T-helper 2 cell treated with Interferon-gamma antibody and Interleukin-4, amounts not matched to agents 100 ng/mL and 5 ng/mL, for 36 hours (primary cell): ENCODE measurements around the gene ARMC9. TPM values are rescaled to one million over a fixed set of nuclear protein-coding genes. Genes with fewer than 3 reads are reported as not detected.

Experiments
- intact Hi-C: fragments of 100-400 bp; cut with micrococcal nuclease; formaldehyde crosslinking; loops from one replicate; pipeline ENCODE4 v1.15.1; 2023
- total RNA-seq: library from RNA; stranded (reverse); gene quantifications from 2 replicates; pipeline ENCODE4 v1.2.3, GENCODE V29; 2022

Gene ARMC9
- total RNA-seq, 1 donor from 2014 or later = 0.50 TPM

DNA sequence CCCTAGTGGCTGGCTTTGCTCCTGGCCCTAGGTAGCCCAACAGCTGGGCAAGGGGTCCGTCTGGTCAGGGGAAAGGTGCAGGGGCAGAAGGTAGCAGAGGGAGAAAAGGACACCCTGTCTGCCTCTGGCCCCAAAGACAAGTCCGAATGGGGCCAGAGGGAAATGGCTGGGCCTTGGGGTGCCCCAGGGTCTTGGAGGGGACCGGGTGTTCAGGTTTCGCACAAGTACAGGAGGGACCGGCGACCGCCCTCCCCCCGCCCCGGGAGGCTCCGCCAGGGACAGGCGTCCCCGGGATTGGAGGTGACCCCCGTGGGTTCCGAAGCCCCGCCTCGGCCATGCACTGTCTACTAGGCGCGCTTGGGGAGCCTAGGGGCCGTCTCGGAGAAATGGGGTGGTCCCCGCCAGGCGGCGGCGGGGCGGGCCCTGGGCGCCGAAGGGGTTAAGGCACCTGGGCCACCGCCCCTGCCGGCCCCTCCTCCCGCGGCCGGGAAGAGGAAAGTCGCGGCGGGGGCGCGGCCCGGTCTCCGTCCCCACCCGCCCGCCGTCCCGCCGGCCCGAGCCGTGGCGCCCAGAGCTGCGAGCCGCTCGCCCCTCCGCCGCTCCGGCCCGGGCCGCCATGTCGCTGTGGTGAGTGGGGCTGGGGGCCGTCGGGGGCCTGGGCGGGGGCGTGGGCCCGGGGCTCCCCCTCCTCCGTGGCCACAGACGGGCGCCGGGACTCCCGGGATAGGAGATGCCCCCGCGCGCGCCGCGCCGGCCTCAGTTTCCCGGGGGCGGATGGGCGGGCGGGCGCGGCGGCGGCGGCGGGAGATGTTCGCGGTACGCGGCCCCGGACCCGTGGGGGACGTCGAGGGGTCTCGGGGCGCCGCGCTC, 197.0 kb downstream of the ARMC9 start, which contains the start of gene B3GNT7:
B3GNT7 (plus strand) TSS at position 523 of the 870 bp plus-strand sequence; CDS start at position 617, 94 bp downstream.
- intact Hi-C loops = no loop called here

DNA sequence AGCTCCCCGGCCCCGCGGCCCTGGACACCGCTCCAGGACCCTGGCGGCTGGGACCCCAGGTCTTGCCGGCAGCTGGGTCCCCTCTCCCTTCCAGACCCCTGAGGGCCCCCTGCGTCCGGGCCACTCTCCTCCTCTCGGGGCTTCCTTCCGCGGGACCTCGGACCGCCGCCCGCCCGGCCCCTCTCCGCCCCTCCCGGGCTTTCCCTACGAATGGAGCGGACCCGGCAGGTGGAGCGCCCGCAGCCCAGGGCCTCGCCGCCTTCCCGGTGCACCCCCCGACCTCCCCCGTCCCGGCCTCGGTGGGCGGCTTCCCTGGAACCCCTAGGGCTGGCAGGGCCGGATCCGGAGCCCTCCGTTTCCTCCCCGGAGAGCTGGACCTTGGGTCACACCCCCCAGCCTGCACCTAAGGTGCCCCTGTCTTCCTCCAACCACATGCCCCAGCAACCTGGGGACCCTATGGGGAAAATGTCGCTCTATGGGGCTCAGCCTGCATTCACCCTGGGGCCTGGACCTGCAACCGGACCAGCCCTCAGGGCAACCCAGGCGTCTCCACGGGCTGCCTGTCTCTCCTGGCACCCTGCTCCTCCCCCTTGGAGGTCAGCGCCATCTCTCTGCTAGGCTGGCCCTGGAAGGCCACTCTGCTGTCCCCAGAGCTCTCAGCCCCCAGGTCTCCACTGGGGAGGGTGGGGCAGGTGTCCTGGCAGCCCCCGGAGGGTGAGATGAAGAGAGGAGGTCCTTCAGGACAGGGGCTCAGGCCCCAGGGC, 197.8 kb downstream of the ARMC9 start:
- intact Hi-C loops = no loop called here

DNA sequence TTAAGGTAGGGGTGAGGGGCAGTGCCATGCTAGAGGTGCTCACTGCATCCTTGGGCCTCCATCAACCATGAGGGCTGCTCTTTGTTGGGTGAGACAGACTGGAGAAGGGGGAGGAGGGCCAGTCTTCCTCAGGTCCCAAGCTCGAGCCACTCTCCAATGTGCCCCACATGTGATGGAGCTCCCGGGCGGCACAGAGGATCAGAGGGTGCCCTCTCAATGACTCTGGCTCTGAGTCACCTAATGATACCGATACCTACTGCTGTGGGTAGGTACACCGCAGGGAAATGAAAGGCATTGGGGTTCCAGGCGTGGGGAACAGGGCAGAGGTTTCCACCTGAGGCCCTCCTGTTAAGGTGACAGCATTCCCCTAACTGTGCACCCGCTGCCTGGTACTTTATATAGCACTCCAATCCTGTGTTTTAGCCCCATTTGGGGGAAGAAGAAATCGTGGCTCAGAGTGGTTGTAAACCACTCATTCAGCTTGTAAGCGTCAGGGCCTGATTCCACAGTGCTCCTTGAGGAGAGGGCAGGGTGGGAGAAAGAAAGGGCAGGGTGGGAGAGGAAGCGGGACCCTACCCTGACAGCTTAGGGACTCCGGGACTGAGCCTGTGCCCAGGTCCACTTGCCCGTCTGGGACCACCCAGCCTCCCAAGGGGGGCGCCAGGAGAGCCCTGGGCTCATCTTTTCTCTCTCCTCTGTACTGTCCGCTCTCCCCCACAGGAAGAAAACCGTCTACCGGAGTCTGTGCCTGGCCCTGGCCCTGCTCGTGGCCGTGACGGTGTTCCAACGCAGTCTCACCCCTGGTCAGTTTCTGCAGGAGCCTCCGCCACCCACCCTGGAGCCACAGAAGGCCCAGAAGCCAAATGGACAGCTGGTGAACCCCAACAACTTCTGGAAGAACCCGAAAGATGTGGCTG, 198.8 kb downstream of the ARMC9 start:
- intact Hi-C loops = no loop called here

DNA sequence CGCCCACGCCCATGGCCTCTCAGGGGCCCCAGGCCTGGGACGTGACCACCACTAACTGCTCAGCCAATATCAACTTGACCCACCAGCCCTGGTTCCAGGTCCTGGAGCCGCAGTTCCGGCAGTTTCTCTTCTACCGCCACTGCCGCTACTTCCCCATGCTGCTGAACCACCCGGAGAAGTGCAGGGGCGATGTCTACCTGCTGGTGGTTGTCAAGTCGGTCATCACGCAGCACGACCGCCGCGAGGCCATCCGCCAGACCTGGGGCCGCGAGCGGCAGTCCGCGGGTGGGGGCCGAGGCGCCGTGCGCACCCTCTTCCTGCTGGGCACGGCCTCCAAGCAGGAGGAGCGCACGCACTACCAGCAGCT, 199.5 kb downstream of the ARMC9 start:
- intact Hi-C loops = no loop called here

DNA sequence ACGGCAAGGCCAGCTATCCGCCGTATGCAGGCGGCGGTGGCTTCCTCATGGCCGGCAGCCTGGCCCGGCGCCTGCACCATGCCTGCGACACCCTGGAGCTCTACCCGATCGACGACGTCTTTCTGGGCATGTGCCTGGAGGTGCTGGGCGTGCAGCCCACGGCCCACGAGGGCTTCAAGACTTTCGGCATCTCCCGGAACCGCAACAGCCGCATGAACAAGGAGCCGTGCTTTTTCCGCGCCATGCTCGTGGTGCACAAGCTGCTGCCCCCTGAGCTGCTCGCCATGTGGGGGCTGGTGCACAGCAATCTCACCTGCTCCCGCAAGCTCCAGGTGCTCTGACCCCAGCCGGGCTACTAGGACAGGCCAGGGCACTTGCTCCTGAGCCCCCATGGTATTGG, 200.2 kb downstream of the ARMC9 start:
- intact Hi-C loops = no loop called here

DNA sequence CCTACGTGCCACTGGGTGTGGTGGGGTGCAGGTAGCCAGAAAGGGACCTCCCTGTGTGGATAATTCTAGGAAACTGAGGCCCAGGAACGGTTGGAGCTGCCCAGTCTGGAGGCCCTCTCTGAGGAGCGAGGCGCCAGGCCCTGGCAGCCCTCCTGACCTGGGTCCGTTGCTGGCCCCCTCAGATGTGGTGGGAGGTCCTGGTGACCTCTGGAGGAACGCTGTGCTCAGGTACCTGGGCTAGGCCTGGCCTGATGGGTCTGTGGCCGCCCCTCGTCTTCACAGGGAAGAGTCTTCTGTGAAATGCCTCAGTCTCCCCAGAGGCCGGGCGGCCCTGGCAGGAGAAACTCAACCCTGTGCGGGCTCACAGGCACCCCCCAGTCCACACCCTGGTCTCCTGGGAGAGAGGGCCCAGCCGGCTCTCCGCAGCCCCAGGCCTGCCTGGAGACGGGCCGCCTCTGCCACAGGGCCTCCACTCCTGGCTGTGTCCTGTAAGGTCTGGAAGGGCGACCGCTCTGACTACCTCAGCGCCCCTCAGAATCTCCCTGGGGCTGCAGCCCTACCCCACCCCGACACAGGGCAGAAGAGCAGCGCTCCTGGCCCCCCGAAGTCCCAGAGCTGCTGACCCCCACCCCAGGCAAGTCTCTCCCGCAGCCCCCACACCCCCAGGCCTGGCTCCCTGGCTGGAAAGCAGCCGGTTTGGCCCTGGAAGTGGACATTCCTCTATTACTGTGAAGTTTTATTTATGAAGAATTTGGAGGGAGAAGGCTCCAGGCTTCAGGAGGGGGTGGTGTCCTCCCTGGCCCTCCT, 200.8 kb downstream of the ARMC9 start:
- intact Hi-C loops = no loop called here

DNA sequence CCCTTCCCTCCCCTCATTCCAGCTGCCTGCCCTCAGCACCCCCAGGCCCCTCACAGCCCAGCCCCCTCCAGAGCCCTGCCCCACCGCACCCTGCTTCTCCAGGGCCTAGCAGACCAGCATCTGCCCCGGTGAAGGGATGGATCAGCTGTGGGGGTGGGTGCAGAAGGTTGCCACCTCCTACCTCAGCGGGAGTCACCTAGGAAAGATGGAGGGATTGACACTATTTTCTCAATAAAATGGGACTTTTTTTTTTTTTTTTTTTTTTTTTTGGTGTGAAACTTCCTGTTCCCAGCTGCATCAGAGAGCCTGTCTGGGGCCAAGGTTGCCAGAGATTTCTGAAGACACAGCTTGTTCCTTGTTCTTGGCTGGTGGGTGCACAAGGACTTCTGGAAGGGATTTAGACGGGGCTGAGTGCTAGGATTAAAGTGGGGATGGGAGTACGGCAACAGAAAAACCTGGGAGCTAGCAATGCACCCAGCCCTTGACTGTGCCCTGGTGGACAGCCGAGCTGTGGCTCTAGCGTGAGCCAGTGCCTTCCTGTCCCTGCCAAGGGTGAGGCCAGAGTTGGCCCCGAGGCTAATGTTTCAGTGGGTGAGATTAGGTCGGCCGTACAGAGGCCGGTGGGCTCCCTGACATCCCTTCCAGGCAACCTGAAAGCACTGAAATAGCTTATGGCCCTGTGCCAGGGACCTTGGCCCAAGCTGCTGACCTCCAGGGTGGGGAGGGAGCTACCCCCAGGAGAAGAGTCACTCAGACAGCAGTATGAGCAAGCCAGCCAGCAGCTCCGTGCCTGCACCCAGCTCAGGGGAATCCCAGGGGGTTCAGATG, 201.6 kb downstream of the ARMC9 start:
- intact Hi-C loops = loop anchor here (10.0 kb wide), 1 partner anchor 105 kb away; no protein-coding TSS in a partner anchor

DNA sequence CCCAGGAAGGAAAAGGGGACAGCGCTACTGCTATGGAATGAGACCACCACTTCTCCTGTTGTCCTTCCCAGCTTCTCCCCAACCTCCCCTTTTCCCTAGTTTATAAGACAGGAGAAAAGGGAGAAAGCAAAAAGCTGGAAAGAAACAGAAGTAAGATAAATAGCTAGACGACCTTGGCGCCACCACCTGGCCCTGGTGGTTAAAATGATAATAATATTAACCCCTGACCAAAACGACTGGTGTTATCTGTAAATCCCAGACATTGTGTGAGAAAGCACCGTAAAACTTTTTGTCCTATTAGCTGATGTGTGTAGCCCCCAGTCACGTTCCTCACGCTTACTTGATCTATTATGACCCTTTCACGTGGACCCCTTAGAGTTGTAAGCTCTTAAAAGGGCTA, 202.2 kb downstream of the ARMC9 start:
- intact Hi-C loops = loop anchor here (10.0 kb wide), 1 partner anchor 106 kb away; no protein-coding TSS in a partner anchor

DNA sequence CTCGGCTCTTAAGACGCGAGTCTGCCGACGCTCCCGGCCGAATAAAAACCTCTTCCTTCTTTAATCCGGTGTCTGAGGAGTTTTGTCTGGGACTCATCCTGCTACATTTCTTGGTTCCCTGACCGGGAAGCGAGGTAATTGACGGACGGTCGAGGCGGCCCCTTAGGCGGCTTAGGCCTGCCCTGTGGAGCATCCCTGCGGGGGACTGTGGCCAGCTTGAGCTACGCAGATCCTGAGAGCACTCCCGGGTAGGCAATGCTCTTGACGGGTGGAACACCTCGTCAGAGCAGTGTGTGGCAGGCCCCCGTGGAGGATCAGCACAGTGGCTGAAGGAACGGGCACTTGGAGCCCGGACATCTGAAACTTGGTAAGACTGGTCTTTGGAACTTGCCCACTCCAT, 202.7 kb downstream of the ARMC9 start:
- intact Hi-C loops = loop anchor here (10.0 kb wide), 1 partner anchor 106 kb away; no protein-coding TSS in a partner anchor

DNA sequence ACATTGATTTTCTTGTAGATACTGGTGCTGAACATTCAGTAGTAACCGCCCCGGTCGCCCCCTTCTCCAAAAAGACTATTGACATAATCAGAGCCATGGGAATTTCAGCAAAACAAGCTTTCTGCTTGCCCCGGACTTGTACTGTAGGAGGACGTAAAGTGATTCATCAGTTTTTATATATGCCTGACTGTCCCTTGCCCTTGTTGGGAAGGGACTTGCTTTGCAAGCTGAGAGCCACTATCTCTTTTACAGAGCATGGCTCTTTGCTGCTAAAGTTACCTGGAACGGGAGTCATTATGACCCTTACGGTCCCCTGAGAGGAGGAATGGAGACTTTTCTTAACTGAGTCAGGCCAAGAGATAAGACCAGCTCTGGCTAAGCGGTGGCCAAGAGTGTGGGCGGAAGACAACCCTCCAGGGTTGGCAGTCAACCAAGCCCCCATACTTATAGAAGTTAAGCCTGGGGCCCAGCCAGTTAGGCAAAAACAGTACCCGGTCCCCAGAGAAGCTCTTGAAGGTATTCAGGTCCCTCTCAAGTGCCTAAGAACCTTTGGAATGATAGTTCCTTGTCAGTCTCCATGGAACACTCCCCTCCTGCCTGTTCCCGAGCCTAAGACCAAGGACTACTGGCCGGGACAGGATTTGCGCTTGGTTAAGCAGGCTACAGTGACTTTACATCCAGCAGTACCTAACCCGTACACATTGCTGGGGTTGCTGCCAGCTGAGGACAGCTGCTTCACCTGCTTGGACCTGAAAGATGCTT, 205.2 kb downstream of the ARMC9 start:
- intact Hi-C loops = loop anchor here (2.0 to 10.0 kb wide), 2 partner anchors 109 to 299 kb away; no protein-coding TSS in a partner anchor

DNA sequence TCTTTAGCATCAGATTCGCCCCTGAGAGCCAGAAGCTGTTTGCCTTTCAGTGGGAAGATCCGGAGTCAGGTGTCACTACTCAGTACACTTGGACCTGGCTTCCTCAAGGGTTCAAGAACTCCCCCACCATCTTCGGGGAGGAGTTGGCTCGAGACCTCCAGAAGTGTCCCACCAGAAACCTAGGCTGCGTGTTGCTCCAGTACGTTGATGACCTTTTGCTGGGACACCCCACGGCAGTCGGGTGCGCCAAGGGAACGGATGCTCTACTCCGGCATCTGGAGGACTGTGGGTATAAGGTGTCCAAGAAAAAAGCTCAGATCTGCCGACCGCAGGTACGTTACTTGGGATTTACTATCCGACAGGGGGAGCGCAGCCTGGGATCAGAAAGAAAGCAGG, 205.8 kb downstream of the ARMC9 start:
- intact Hi-C loops = loop anchor here (2.0 to 10.0 kb wide), 2 partner anchors 109 to 299 kb away; no protein-coding TSS in a partner anchor

DNA sequence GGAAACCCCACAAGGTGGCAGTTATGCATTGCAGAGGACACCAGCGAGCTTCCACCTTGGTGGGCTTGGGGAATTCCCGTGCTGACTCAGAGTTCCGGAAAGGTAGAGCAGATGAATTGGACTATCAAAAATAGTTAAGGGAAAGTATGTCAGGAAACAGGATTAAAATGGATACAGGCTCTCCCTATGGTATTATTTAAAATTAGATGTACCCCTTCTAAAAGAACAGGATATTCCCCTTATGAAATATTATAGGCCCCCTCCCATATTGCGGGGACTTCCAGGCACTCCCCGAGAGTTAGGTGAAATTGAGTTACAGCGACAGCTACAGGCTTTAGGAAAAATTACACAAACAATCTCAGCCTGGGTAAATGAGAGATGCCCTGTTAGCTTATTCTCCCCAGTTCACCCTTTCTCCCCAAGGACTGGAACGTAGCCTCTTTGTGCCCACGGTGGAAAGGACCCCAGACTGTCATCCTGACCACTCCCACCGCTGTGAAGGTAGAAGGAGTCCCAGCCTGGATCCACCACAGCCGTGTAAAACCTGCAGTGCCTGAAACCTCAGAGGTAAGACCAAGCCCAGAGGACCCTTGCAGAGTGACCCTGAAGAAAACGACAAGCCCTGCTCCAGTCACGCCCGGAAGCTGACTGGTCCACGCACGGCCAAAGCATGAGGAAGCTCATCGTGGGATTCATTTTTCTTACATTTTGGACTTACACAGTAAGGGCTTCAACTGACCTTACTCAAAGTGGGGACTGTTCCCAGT, 207.4 kb downstream of the ARMC9 start:
- intact Hi-C loops = loop anchor here (2.0 to 10.0 kb wide), 2 partner anchors 111 to 301 kb away; no protein-coding TSS in a partner anchor

DNA sequence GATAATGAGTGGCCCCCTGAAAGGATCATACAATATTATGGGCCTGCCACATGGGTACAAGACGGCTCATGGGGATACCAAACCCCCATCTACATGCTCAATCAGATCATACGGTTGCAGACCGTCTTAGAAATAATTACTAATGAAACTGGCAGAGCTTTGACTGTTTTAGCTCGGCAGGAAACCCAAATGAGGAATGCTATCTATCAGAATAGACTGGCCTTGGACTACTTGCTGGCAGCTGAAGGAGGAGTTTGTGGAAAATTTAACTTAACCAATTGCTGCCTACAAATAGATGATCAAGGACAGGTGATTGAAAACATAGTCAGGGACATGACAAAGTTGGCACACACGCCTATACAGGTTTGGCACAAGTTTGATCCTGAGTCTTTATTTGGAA, 209.3 kb downstream of the ARMC9 start:
- intact Hi-C loops = loop anchor here (10.0 kb wide), 1 partner anchor 113 kb away; no protein-coding TSS in a partner anchor

DNA sequence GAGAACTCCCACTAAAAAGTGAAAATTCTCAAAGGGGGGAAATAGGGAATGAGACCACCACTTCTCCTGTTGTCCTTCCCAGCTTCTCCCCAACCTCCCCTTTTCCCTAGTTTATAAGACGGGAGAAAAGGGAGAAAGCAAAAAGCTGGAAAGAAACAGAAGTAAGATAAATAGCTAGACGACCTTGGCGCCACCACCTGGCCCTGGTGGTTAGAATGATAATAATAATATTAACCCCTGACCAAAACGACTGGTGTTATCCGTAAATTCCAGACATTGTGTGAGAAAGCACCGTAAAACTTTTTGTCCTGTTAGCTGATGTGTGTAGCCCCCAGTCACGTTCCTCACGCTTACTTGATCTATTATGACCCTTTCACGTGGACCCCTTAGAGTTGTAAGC, 209.9 kb downstream of the ARMC9 start:
- intact Hi-C loops = loop anchor here (10.0 kb wide), 1 partner anchor 114 kb away; no protein-coding TSS in a partner anchor

DNA sequence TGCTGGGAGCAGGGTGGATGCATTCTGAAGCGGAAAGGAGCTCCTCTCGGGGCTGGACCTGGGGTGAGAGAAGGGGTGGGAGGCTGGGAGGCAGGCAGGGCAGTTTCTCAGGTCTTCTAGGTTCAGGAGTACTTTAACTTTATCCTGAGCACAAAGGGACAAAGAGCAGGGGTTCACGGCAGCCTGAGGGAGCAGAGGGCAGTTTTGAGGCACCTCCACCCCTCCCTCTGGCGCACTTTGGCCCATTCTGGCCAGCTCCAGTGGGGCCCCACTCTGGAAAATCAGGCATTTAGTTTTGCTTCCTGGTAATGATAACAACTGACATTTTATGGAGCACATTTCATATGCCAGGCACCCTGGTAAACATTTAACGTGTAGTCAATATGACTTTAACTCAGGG, 211.3 kb downstream of the ARMC9 start:
- intact Hi-C loops = loop anchor here (5.0 to 10.0 kb wide), 2 partner anchors 115 to 182 kb away; no protein-coding TSS in a partner anchor

DNA sequence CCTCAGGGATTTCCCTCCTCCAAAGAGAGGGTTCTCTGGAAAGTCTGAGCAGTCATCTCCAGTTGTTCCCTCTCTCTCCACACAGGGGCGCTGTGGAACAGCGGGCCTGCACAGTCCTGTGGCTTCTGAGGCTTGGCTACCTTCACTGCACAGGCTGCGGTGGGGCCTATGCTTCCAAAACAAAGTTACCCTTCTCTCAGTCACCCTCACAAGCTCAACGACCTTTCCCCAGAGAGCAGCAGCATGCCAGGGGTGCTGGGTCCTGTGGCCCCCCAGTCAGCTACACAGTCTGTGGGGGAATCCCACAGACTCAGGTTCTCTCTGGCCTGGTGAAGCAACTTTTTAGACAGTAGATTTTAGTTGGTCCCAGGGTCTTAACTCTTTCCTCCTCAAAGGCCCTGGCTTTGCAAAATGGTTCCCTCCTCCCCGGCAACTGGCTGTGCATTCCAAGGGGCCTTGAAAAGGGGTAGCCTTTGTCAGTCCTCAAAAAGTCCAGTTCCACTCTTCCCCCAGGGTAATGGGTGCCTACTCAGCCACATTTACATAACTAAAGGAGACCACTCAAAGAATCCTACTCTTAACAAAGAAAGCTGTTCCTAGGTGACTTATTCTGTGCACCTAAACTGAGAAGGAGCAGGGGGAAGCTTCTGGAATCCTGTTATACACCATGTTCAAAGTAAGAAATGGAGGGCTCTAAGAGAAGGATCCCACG, 212.0 kb downstream of the ARMC9 start:
- intact Hi-C loops = loop anchor here (5.0 kb wide), 1 partner anchor 183 kb away; no protein-coding TSS in a partner anchor

DNA sequence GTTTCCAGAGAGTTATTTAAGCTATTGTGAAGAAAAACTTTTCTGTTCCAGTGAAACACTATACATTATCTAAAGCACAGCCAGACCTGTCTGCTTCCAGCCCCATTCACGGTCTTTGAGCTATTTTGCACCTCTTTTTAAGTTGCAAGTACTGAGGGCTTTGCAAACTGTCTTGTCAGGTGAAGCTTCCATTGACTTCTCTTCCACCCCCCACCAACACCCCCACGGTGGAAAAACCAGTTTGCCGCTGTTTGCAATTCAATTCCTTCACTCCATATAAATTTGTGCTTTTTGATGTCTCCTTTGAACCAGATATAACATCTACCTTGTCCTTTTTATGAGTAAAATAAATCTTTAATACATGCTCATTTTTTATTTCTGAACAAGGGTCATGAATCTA, 212.8 kb downstream of the ARMC9 start:
- intact Hi-C loops = loop anchor here (5.0 kb wide), 1 partner anchor 184 kb away; no protein-coding TSS in a partner anchor
